ENCODE results near the gene ADGRD1. TPM values are rescaled to one million over a fixed set of nuclear protein-coding genes. Genes with fewer than 3 reads are reported as not detected.

Gene ADGRD1
- total and polyA plus RNA-seq, 2 of the 8 experiments (the other 6 are each of a cell fraction or from before 2014, with no cell fraction given) = 0.36 to 0.48 TPM

GRCh38 chr12:130916241-130916911, 37.3 kb upstream of the ADGRD1 start (continued):
- TF ChIP-seq TEAD4 (IDR thresholded peaks at IDR 0.05; ENCODE audit: low read depth, low read length) = peak; percentile 73
- TF ChIP-seq SAP30 (IDR thresholded peaks at IDR 0.05; ENCODE audit: insufficient read depth, insufficient replicate concordance, low read length) = no peak
- no peak for TF ChIP-seq POLR2A (IDR thresholded peaks at IDR 0.05; ENCODE audit: control extremely low read depth in 1 of 2, low read depth in 2 of 2, low read length in 2 of 2)
- no peak for TF ChIP-seq POU5F1 (IDR thresholded peaks at IDR 0.05; ENCODE audit: low read depth, low read length)
- TF ChIP-seq POLR2AphosphoS5 (IDR thresholded peaks at IDR 0.05; ENCODE audit: low read depth, low read length) = no peak
- no peak for TF ChIP-seq CBX5 (IDR thresholded peaks at IDR 0.05; ENCODE audit: low read depth, low read length)
- peak; percentile 98 to 100 for TF ChIP-seq RAD21 (IDR thresholded peaks at IDR 0.05 in 1 of 2, conservative IDR thresholded peaks at IDR 0.05 in 1 of 2; ENCODE audit: low read depth in 2 of 2, low read length in 2 of 2)
- TF ChIP-seq CHD2 (IDR thresholded peaks at IDR 0.05; ENCODE audit: low read length) = no peak
- TF ChIP-seq ATF3 (IDR thresholded peaks at IDR 0.05; ENCODE audit: insufficient read depth, low read depth, low read length) = no peak
- TF ChIP-seq TAF1 (IDR thresholded peaks at IDR 0.05; ENCODE audit: low read depth, low read length) = no peak
- TF ChIP-seq KDM1A (IDR thresholded peaks at IDR 0.05; ENCODE audit: borderline replicate concordance, low read length) = no peak
- no peak for TF ChIP-seq FOSL1 (IDR thresholded peaks at IDR 0.05; ENCODE audit: insufficient read depth, low read depth, low read length)
- TF ChIP-seq ASH2L (IDR thresholded peaks at IDR 0.05; ENCODE audit: low read length) = no peak
- TF ChIP-seq CBX8 (IDR thresholded peaks at IDR 0.05; ENCODE audit: borderline replicate concordance, low read depth, low read length) = no peak
- TF ChIP-seq SIN3A (conservative IDR thresholded peaks at IDR 0.05 in 1 of 2, IDR thresholded peaks at IDR 0.05 in 1 of 2; ENCODE audit: low read depth in 1 of 2, low read length in 2 of 2) = no peak
- no peak for TF ChIP-seq BRCA1 (IDR thresholded peaks at IDR 0.05; ENCODE audit: low read depth, low read length)
- no peak for TF ChIP-seq KDM4A (IDR thresholded peaks at IDR 0.05; ENCODE audit: low read depth, low read length, severe bottlenecking)
- no peak for TF ChIP-seq KDM5A (IDR thresholded peaks at IDR 0.05; ENCODE audit: low read length)
- peak; percentile 67 for TF ChIP-seq BACH1 (IDR thresholded peaks at IDR 0.05; ENCODE audit: low read length)
- no peak for TF ChIP-seq SRF (IDR thresholded peaks at IDR 0.05; ENCODE audit: low read depth, low read length)
- TF ChIP-seq SIRT6 (IDR thresholded peaks at IDR 0.05; ENCODE audit: low read length) = no peak
- peak; percentile 47 for TF ChIP-seq NANOG (IDR thresholded peaks at IDR 0.05; ENCODE audit: insufficient read depth, low read depth, low read length, poor library complexity, severe bottlenecking)
- 0 out of 3 replicates have a peak, but pooled peaks of 1 of the 2 experiments have one; percentile 28 for TF ChIP-seq EP300 (IDR thresholded peaks at IDR 0.05; ENCODE audit: borderline replicate concordance in 1 of 2, low read depth in 2 of 2, low read length in 2 of 2)
- TF ChIP-seq SP2 (IDR thresholded peaks at IDR 0.05; ENCODE audit: low read length) = no peak
- TF ChIP-seq EGR1 (IDR thresholded peaks at IDR 0.05; ENCODE audit: borderline replicate concordance, low read depth, low read length) = no peak

All from H1 (cell line).